NCI-H2029 (cell line): Measurements from ENCODE around the gene MON1A.

Source experiments
- DNase-seq: peaks from one replicate; lab custom pipeline; 2025; lab: John Stamatoyannopoulos, UW

Gene MON1A

GRCh38 chr3:49889296-49889695 lies 40.3 kb downstream of the MON1A start:
- no peak for DNase-seq

- no peak for DNase-seq
These were observed 42.7 kb downstream of the MON1A start for GRCh38 chr3:49886922-49887265.

GRCh38 chr3:49883998-49884397 lies 45.6 kb downstream of the MON1A start:
- DNase-seq: no peak

GRCh38 chr3:49882166-49882565 lies 47.4 kb downstream of the MON1A start:
- no peak for DNase-seq

GRCh38 chr3:49880581-49881315 lies 48.9 kb downstream of the MON1A start:
- DNase-seq: no peak

- DNase-seq: no peak
These were observed 49.9 kb downstream of the MON1A start for GRCh38 chr3:49879721-49880120.

- DNase-seq: no peak
These were observed 50.9 kb downstream of the MON1A start for GRCh38 chr3:49878686-49879085.

GRCh38 chr3:49877716-49878115 lies 51.9 kb downstream of the MON1A start:
- no peak for DNase-seq

GRCh38 chr3:49876567-49876966 lies 53.0 kb downstream of the MON1A start:
- DNase-seq: no peak

- DNase-seq: no peak
These were observed 56.0 kb downstream of the MON1A start for GRCh38 chr3:49873623-49874022.

- no peak for DNase-seq
These were observed 56.8 kb downstream of the MON1A start for GRCh38 chr3:49872801-49873281.

- DNase-seq: no peak
These were observed 58.0 kb downstream of the MON1A start for GRCh38 chr3:49871531-49872153.

GRCh38 chr3:49869525-49870126 lies 60.0 kb downstream of the MON1A start, which contains the start of gene CAMKV:
TSS of gene CAMKV (minus strand) at chr3:49869906. CDS start at chr3:49862388, 7,518 bp downstream.
- DNase-seq: peak; percentile 2

- DNase-seq: no peak
These were observed 60.6 kb downstream of the MON1A start for GRCh38 chr3:49868862-49869466.

- no peak for DNase-seq
These were observed 61.7 kb downstream of the MON1A start for GRCh38 chr3:49867871-49868321.

GRCh38 chr3:49867400-49867799 lies 62.2 kb downstream of the MON1A start:
- DNase-seq: no peak

GRCh38 chr3:49865198-49865784 lies 64.3 kb downstream of the MON1A start:
- no peak for DNase-seq

- DNase-seq: no peak
These were observed 65.1 kb downstream of the MON1A start for GRCh38 chr3:49864505-49864904.

GRCh38 chr3:49859576-49860305 lies 69.9 kb downstream of the MON1A start:
- DNase-seq: no peak
